NCI-H128 (cell line): Measurements from ENCODE around the gene CHRFAM7A.
"Not testable (repeated sequence)": the region's sequence is repeated elsewhere in the genome, so short reads cannot be mapped to it uniquely, and the experiment has no call there.

Source experiments
- DNase-seq: peaks from one replicate; lab custom pipeline; 2025; ENCODE audit not compliant: unreplicated experiment; lab: John Stamatoyannopoulos, UW

The CHRFAM7A gene

GRCh38 chr15:30326145-30326544 lies 67.2 kb downstream of the CHRFAM7A start:
- not testable (repeated sequence) for DNase-seq

- DNase-seq = not testable (repeated sequence)
Measured at GRCh38 chr15:30321063-30321462, 72.3 kb downstream of the CHRFAM7A start.

DNA sequence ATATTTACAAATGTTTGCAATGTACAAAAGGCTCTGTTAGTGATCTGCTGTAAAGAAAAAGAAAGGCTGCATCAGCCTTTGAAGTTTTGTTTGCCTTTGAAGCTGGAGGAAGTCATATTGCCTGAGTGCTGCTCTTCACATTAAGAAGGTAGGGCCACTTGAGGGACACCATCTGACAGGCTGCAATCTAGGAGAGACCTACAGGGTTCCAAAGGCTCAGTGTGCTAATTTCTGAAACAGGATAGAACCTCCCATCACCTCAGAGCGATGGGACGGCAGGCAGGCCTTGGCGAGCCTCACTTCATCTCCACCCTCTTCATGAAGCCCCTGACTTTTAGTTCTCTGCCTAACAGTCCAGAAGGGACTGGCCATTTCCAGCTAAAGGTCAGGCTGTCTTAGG lies 77.6 kb downstream of the CHRFAM7A start:
- not testable (repeated sequence) for DNase-seq

- DNase-seq = not testable (repeated sequence)
Measured at GRCh38 chr15:30310575-30310974, 82.8 kb downstream of the CHRFAM7A start.
